Right lobe of liver (tissue), 6 donors: ENCODE measurements around the gene DSCAML1. TPM values are rescaled to one million over a fixed set of nuclear protein-coding genes. Genes with fewer than 3 reads are reported as not detected.

Source experiments
- ATAC-seq, 4 donors: fragments of 200-7000 bp; cut with Tn5 transposase; one replicate each; pipeline ENCODE4 v1.9.1; 2020; ENCODE audit warnings: mild to moderate bottlenecking in 4 of 4, moderate library complexity in 4 of 4
- DNase-seq, 3 donors: peaks; one replicate each; pipeline ENCODE4 v3.0.0-alpha.2; 2020
- H3K27ac ChIP-seq, 3 donors: fragments of 200-600 bp; one replicate each; pipeline ENCODE4 v1.8.0; 2022
- H3K27me3 ChIP-seq, 2 donors: fragments of 200-600 bp; one replicate each; pipeline ENCODE4 v1.8.0; 2022
- H3K36me3 ChIP-seq, 4 donors: fragments of 200-600 bp; sonication (generic) in 1 of 4; one replicate each; pipeline versions ENCODE4 v1.5.1 to v1.8.0; 2017 to 2022; ENCODE audit warnings: control low read depth in 1 of 4
- H3K4me1 ChIP-seq, 4 donors: fragments of 200-600 bp; sonication (generic) in 1 of 4; one replicate each; pipeline versions ENCODE4 v1.5.1 to v1.8.0; 2017 to 2022; ENCODE audit warnings: control low read depth in 1 of 4
- H3K4me3 ChIP-seq, 3 donors: fragments of 200-600 bp; one replicate each; pipeline ENCODE4 v1.8.0; 2022
- H3K9me3 ChIP-seq, 4 donors: fragments of 200-600 bp; sonication (generic) in 1 of 4; one replicate each; pipeline versions ENCODE4 v1.5.1 to v1.8.0; 2017 to 2022; ENCODE audit warnings: control low read depth in 1 of 4
- POLR2A ChIP-seq: fragments of 450-650 bp; IDR thresholded peaks from one replicate; pipeline ENCODE4 v1.6.1; 2017; ENCODE audit warnings: antibody characterized with exemption, mild to moderate bottlenecking
- WGBS: methylation state at CpG from one replicate; pipeline ENCODE4 v1.1.6; 2018; ENCODE audit warnings: low coverage, low lambda C conversion rate; ENCODE audit not compliant: insufficient coverage; ENCODE audit errors: missing lambda C conversion rate; 5-methylcytosine and 5-hydroxymethylcytosine counted together
- intact Hi-C, 2 donors: fragments of 100-400 bp; cut with DNase I; formaldehyde crosslinking; loops; one replicate each; pipeline versions ENCODE4 v1.11.2 to v1.14.1; 2022
- total RNA-seq, 6 experiments: library from RNA; depleted of rRNA in 2 of 6; stranded (reverse); fragments of >200 nt in 2 of 6; fragmentation: NEBNext Ultra II Directional in 3 of 6; extraction: Animal tissue kit (Norgen Biotek cat#: 25700) in 3 of 6; gene quantifications; one replicate each; pipeline versions ENCODE4 v1.1.0 to v1.2.4, GENCODE V29; 2016 to 2023
- TF ChIP-seq, protein P1 (sequence below), 4 donors: fragments of 200-600 bp in 3 of 4; fragments of 450-650 bp in 1 of 4; IDR thresholded peaks; one replicate each; pipeline versions ENCODE4 v1.5.1 to v1.8.0; 2016 to 2022; ENCODE audit warnings: antibody characterized with exemption in 4 of 4, mild to moderate bottlenecking in 2 of 4
- donor health status: DM: no; HTN: yes; CAD: no.
- donor health status: DM: no; HTN: no; CAD: no.
- donor health status: DM: no; HTN: no; CAD: no.
- donor health status: DM: no; HTN: yes; CAD: no.
- donor health status: DM: no; HTN: yes; CAD: no.

DSCAML1 gene
- total RNA-seq, 6 experiments from 2014 or later, result 0.06 to 0.92 (median 0.22) TPM; not detected in 1

DNA sequence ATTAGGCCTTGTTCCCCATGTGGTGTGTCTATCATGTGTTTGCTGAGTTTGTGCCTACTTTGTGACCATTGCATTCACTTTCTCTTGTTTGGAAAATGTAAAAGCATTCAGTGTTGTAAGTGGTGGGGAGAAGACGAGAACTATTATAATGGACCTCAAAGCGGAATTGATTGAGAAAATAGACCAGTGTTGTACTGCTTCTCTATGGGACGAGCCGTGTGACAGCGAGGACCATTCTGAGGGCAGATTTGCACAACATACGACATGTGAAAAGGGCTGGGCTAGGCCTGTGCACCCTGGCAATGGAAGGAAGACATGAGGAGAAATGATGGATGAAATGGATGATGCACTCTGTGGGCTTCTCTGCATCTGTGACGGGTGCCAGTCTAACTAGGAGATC lies 233.5 kb downstream of the DSCAML1 start:
- DNase-seq (peak in 1 of 3 donors; percentile 21), ATAC-seq (no peak)
- H3K4me1 ChIP-seq, result no peaks in the 10 kb centered on the region
- no peaks in the 10 kb centered on the region for H3K36me3 ChIP-seq
- no peaks in the 10 kb centered on the region for H3K27me3 ChIP-seq
- 76% methylated on average over 7 of the region's 7 CpGs for WGBS
- H3K4me3 ChIP-seq, result no peak overlapping the region
- TF ChIP-seq POLR2A, result no peak
- TF ChIP-seq, protein P1, sequence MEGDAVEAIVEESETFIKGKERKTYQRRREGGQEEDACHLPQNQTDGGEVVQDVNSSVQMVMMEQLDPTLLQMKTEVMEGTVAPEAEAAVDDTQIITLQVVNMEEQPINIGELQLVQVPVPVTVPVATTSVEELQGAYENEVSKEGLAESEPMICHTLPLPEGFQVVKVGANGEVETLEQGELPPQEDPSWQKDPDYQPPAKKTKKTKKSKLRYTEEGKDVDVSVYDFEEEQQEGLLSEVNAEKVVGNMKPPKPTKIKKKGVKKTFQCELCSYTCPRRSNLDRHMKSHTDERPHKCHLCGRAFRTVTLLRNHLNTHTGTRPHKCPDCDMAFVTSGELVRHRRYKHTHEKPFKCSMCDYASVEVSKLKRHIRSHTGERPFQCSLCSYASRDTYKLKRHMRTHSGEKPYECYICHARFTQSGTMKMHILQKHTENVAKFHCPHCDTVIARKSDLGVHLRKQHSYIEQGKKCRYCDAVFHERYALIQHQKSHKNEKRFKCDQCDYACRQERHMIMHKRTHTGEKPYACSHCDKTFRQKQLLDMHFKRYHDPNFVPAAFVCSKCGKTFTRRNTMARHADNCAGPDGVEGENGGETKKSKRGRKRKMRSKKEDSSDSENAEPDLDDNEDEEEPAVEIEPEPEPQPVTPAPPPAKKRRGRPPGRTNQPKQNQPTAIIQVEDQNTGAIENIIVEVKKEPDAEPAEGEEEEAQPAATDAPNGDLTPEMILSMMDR (IDR thresholded peaks at IDR 0.05), result no peak
- intact Hi-C loops, result no loop called here
- H3K27ac ChIP-seq, result no peak overlapping the region
- no peaks in the 10 kb centered on the region for H3K9me3 ChIP-seq

DNA sequence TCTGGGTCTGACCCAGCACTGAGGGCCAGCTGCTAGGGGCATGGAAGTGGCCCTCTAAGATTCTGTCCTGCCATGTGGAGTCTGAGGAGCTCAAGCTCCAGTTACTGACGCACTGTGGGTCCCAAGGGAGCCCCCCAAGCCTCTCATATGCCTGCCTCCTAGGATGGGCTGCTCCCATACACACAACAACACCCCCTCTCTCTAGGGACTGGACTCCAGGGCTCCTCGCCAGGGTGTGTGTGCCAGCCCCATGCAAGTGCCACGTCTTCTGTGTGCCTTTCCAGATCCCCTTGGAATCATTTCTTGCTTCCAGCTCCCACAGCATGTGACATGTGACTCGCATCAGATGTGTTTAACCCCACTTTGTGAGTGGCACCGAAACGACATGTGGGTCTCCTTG lies 234.9 kb downstream of the DSCAML1 start:
- Histone ChIP-seq H3K36me3 (no peaks in the 10 kb centered on the region), H3K9me3 (no peaks in the 10 kb centered on the region), H3K27me3 (no peaks in the 10 kb centered on the region), H3K27ac (no peak overlapping the region), H3K4me1 (no peaks in the 10 kb centered on the region), H3K4me3 (no peak overlapping the region)
- ATAC-seq, result peak in 1 of 4 donors; percentile 12
- intact Hi-C loops, result no loop called here
- WGBS, result 72% methylated on average over 3 of the region's 6 CpGs
- no peak for TF ChIP-seq POLR2A
- TF ChIP-seq, protein P1 (IDR thresholded peaks at IDR 0.05), result no peak
- peak in 1 of 3 donors; percentile 19 for DNase-seq

DNA sequence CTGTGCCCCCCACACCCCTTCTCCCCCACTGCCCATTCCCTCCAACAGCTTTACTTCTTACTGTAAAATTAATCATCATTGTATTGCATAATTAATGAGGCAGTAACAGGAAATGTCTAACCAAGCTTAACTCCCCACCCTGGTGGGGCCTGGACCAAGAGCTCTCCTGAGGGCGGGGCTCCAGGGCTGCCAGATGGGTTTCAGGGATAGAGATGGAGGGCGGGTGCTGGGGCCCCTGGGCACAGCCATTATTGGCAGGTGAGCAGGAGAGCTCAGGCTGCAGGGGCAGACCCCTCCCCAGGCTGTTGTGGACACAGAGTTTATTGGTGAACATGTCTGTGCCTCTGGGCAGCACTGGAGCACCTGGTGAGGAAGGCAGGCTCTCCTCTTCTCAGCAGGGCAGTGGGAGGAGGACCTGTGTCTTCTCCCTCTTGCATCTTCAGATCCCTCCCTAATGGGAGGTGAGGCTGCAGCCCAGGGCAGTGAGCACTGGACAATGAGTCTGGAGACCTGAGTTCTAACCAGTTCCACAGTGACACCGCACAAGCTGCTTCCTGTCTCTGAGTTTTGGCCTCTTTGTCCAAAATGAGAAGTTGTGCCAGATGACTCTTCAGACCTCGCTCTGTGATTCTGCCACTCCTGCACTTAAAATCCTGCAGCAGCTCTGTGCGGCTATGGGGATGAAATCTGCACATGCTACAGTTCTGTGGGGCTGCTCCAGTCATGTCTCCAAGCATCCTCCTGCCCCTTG lies 236.1 kb downstream of the DSCAML1 start:
- ATAC-seq (no peak), DNase-seq (peak in 1 of 3 donors; percentile 35)
- no peaks in the 10 kb centered on the region for H3K9me3 ChIP-seq
- TF ChIP-seq, protein P1 (IDR thresholded peaks at IDR 0.05), result no peak
- TF ChIP-seq POLR2A, result no peak
- H3K4me1 ChIP-seq, result no peaks in the 10 kb centered on the region
- 56% methylated on average over 3 of the region's 5 CpGs for WGBS
- intact Hi-C loops, result no loop called here
- no peaks in the 10 kb centered on the region for H3K27me3 ChIP-seq
- no peaks in the 10 kb centered on the region for H3K36me3 ChIP-seq
- no peak overlapping the region for H3K4me3 ChIP-seq
- no peak overlapping the region for H3K27ac ChIP-seq

DNA sequence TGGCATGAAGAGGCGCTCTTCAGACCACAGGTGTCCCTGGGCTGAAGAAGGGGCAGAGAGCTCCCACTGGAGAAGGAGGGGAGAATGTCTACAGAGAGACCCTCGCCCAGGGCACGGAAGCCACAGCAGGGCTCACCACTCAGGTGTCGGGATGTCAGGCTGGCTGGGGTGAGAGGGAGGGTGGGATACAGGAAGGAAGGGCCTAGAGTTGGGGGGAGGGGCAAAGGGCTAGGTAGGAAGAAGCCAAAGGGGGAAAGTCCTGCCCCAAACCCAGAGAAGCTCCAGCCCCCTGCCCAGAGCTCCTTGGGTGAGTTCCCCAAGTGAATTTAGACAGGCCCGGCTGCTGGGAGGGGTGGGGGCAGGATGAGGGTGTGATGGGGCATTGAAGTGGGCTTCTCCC lies 237.3 kb downstream of the DSCAML1 start:
- peak in 1 of 3 donors; percentile 48 for DNase-seq
- 83% methylated on average over 3 of the region's 5 CpGs for WGBS
- Histone ChIP-seq H3K4me1 (no peaks in the 10 kb centered on the region), H3K4me3 (no peak overlapping the region), H3K27me3 (no peaks in the 10 kb centered on the region), H3K27ac (no peak overlapping the region), H3K9me3 (no peaks in the 10 kb centered on the region), H3K36me3 (no peaks in the 10 kb centered on the region)
- ATAC-seq, result no peak
- intact Hi-C loops, result no loop called here
- TF ChIP-seq POLR2A, result no peak

DNA sequence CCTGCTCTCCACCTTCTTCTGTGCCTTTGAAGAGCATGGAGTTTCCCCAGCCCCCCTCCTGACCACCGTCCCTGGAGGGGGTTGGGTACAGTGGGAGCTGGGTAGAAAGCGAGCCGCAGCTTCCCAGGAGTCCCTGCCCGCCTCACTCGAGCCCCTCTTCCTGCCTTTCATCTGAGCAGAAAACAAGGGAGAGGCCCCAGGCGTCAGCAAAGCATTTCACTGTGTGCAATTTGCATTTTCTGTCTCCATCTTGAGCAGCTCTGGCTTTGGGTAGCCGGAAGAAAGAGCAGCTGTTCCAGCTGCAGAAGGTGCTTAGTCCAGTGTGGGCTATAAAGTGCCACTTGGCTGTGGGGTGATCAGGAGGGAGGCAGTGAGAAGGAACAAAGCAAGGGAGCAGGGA lies 239.7 kb downstream of the DSCAML1 start:
- Histone ChIP-seq H3K36me3 (no peaks in the 10 kb centered on the region), H3K27me3 (no peaks in the 10 kb centered on the region), H3K4me1 (no peaks in the 10 kb centered on the region), H3K4me3 (no peak overlapping the region), H3K27ac (no peak overlapping the region), H3K9me3 (no peaks in the 10 kb centered on the region)
- DNase-seq, result peak in 1 of 3 donors; percentile 32
- no peak for ATAC-seq
- 23% methylated on average over 3 of the region's 7 CpGs for WGBS
- intact Hi-C loops, result no loop called here
- no peak for TF ChIP-seq POLR2A
- TF ChIP-seq, protein P1 (IDR thresholded peaks at IDR 0.05), result no peak
